Subcutaneous adipose tissue (tissue), 4 donors: Measurements from ENCODE around the gene FRAS1. TPM values are rescaled to one million over a fixed set of nuclear protein-coding genes. Genes with fewer than 3 reads are reported as not detected.

Experiments used
- total RNA-seq, 4 donors: library from RNA; depleted of rRNA; stranded (reverse); fragments of >200 nt; gene quantifications; one replicate each; pipeline ENCODE4 v1.1.0, GENCODE V29; 2016
- TF ChIP-seq, protein P1 (sequence below): fragments of 450-650 bp; IDR thresholded peaks from one replicate; pipeline ENCODE4 v1.5.1; 2016; ENCODE audit warnings: low read depth, mild to moderate bottlenecking, control low read depth, antibody characterized with exemption, moderate library complexity

FRAS1 gene
- total RNA-seq, 4 donors from 2014 or later = 2.2 to 6.0 (median 3.6) TPM

DNA sequence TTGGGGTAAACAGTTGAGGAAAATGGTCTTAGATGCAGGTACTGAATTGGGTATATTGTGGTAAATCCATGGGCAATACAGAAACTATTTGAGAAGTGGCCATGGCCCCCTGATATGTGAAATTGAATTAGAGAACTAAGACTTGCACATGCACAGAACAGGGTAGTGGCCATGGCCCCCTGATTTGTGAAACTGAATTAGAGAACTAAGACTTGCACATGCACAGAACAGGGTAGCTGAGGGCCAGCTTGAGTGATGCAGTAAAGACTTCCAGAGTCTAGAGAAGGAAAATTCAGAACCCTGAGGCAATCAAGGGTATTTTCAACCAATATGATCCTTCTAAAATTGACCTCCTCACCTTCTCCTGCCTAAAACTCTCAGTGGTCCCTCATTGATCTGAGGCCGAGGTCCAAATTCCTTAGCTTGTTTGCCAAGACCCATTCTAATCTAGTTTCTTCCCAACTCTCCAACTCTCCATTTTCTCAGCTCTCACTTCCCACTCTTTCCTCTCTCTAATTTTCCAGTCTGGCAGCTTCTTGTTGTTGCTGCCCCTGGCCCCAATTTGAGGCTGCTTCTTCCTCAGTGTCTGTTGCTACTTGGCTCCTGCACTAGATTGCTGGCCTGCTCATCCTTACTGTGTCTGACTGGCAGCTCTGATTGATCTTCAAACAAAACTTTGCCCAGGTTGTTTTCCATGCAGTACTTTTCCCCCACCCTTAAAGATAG lies 72.4 kb downstream of the FRAS1 start:
- TF ChIP-seq, protein P1, sequence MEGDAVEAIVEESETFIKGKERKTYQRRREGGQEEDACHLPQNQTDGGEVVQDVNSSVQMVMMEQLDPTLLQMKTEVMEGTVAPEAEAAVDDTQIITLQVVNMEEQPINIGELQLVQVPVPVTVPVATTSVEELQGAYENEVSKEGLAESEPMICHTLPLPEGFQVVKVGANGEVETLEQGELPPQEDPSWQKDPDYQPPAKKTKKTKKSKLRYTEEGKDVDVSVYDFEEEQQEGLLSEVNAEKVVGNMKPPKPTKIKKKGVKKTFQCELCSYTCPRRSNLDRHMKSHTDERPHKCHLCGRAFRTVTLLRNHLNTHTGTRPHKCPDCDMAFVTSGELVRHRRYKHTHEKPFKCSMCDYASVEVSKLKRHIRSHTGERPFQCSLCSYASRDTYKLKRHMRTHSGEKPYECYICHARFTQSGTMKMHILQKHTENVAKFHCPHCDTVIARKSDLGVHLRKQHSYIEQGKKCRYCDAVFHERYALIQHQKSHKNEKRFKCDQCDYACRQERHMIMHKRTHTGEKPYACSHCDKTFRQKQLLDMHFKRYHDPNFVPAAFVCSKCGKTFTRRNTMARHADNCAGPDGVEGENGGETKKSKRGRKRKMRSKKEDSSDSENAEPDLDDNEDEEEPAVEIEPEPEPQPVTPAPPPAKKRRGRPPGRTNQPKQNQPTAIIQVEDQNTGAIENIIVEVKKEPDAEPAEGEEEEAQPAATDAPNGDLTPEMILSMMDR = no peak

DNA sequence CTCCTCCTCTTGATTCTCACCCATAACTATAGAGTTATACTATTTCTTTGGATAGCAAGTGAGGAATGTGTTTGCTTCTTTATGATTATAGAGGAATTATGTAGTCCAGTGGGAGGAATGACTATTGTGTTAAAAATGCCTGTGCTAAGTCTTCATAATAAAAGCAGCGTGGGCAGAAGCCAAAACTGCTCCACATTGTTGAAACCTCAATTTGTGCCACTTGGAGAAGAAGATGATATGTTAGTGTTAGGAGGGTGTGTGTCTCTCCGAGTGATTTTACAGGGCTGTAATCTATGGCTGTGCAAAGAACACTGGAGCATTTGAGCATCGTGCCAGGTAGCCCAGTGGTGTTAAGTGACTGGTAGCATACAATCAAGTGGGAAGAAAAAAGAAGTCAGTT lies 74.3 kb downstream of the FRAS1 start:
- TF ChIP-seq, protein P1 = no peak

DNA sequence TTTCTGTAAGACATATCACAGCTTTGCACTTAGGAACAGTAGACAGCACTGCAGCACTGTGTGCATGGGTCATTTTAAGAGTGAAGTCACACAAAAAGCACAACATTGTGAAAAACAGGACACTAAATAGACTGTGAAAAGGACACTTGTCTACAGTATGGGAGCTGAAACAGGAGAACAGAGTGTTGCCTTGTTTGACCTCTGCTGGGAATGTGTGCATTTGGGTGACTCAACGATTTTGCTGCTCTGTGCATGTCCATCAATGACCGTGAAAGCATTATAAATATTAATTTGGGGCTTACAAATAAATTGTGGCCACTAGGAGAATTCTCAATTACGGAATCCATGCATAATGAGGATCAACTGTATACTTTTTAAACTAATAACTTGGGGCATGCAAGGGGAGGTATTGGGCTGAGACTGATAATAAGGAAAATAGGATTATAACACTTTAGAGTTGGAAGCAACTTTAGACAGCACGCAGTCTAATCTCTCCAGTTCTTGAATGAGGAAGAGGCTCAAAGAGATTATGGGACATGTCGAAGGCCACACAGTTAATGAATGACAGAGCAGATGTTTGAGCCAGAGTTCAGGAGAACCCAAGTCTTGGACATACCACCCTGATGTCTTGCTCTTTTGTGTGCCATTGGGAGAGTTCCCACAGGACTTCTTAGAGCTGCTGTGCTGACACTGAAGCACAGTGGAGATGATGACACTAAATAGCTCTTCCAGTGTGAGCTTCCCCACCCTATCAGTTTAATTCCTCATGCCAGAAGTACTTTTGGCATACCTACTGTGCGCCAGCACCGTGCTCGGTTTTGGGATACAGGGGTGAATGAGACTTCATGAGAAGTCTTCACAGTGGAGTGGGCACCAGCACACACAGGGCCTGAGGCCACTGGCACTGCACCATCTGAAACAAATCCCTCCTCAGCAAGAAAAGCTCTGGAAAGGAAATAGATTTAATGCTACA lies 79.3 kb downstream of the FRAS1 start:
- TF ChIP-seq, protein P1 = no peak

DNA sequence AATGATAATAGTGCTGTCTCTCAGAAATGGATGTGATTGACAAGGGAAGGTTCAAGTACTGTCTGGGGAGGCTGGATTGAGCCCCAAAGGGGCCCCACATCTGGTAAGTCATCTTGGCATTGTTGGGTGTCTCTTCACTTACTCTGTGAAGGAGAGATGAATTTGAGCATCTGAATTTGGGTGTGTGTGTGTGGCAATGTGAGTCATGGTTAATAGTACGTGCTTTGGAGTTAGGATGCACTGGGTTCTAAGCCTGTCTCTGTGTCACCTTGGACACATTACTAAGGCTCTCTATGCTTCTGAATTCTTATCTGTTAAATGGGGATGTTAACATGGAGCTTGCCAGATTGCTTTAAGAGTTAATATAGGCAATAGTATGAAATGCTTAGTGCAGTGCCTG lies 80.4 kb downstream of the FRAS1 start:
- TF ChIP-seq, protein P1 = no peak

DNA sequence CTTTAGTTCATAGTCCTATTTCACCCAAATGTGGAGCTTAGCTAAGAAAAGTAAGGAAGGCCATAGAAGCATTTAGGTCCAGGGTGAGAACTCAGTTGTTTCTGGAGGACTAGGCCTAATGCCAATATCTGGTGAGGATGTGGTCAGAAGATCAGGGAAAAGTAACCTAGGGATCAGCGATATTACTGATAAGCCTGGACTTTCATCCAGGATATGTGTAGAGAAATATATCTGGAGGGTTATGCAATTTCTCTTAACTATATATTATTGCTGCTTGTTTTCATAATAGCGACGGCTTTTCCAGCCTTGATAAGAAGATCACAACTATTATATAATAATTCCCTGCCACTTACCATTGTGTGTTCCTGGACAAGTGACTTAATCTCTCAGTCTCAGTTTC lies 81.1 kb downstream of the FRAS1 start:
- TF ChIP-seq, protein P1 = no peak

DNA sequence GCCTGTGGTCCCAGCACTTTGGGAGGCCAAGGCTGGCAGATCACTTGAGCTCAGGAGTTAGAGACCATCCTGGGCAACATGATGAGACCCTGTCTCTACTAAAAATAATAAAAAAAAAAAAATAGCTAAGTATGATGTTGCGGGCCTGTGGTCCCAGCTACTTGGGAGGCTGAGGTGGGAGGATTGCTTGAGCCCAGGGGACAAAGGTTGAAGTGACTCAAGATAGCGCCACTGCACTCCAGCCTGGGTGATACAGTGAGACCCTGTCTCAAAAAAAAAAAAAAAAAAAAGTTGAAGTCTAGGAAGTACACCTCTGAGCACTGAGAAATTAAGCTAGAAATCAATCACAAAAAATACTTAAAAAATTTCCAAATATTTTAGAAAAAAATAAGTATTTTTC lies 86.5 kb downstream of the FRAS1 start:
- TF ChIP-seq, protein P1 = no peak

DNA sequence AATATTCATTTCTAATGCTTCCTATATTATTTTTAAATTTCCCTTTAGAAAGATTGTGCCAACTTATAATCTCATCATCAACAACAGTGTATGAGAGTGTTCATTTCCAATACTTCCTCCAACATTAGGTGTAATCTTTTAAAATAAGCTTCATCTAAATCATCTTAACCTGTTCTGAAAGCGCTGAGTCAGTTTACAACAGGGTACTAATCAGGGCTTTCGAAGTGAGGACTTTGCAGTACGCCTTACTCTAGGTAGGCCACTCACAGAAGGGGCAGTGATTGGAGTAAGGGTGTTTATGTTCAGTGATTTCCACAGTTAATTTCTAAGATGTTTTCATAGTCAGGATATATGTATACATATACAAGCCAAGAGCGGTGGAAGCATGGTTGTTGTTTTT lies 87.9 kb downstream of the FRAS1 start:
- TF ChIP-seq, protein P1 = no peak
